ENCODE results near the gene GAB2.

GAB2 gene

GRCh38 chr11:78253797-78254196, 163.8 kb downstream of the GAB2 start:
- Histone ChIP-seq H4K20me1 (ENCODE audit: insufficient read depth, low read length) (peaks cover 5% of the 10 kb centered on the region; the same call in 1 of the 2 replicates), H3K4me3 (ENCODE audit: low read depth in 1 of 2, low read length in 2 of 2) (no peak overlapping the region), H3K36me3 (ENCODE audit: insufficient read depth, low read length) (peaks cover 67% of the 10 kb centered on the region)

GRCh38 chr11:78251083-78251775, 166.4 kb downstream of the GAB2 start:
- no peak overlapping the region for H3K4me3 ChIP-seq (ENCODE audit: low read depth in 1 of 2, low read length in 2 of 2)
- peak overlapping the region; percentile 63 for H3K27ac ChIP-seq (ENCODE audit: low read length)
- no peaks in the 10 kb centered on the region for H3K27me3 ChIP-seq (ENCODE audit: insufficient read depth, low read length, poor library complexity)
- TF ChIP-seq EZH2 (IDR thresholded peaks at IDR 0.05; ENCODE audit: borderline replicate concordance, low read depth, low read length, severe bottlenecking), result no peak
- TF ChIP-seq, protein P1, sequence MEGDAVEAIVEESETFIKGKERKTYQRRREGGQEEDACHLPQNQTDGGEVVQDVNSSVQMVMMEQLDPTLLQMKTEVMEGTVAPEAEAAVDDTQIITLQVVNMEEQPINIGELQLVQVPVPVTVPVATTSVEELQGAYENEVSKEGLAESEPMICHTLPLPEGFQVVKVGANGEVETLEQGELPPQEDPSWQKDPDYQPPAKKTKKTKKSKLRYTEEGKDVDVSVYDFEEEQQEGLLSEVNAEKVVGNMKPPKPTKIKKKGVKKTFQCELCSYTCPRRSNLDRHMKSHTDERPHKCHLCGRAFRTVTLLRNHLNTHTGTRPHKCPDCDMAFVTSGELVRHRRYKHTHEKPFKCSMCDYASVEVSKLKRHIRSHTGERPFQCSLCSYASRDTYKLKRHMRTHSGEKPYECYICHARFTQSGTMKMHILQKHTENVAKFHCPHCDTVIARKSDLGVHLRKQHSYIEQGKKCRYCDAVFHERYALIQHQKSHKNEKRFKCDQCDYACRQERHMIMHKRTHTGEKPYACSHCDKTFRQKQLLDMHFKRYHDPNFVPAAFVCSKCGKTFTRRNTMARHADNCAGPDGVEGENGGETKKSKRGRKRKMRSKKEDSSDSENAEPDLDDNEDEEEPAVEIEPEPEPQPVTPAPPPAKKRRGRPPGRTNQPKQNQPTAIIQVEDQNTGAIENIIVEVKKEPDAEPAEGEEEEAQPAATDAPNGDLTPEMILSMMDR (IDR thresholded peaks at IDR 0.05; ENCODE audit: borderline replicate concordance, extremely low read depth, low read length, poor library complexity, severe bottlenecking), result no peak
- peaks cover 2% of the 10 kb centered on the region; the same call in 1 of the 2 replicates for H4K20me1 ChIP-seq (ENCODE audit: insufficient read depth, low read length)
- H3K9me3 ChIP-seq (ENCODE audit: insufficient read depth, low read length, severe bottlenecking), result no peaks in the 10 kb centered on the region
- peaks cover 10% of the 10 kb centered on the region for H3K4me1 ChIP-seq (ENCODE audit: insufficient read depth, low read length)
- H3K4me2 ChIP-seq (ENCODE audit: insufficient read depth, low read length), result no peak overlapping the region
- H3K36me3 ChIP-seq (ENCODE audit: insufficient read depth, low read length), result peaks cover 82% of the 10 kb centered on the region
- peaks cover 94% of the 10 kb centered on the region for H3K79me2 ChIP-seq (ENCODE audit: insufficient read depth, low read length)
- no peak overlapping the region for H2AFZ ChIP-seq (ENCODE audit: low read depth, low read length)
- no peak overlapping the region for H3K9ac ChIP-seq (ENCODE audit: low read depth, low read length)
- DNase-seq (no peak), ATAC-seq (ENCODE audit: insufficient read depth, low read depth) (no peak)

More at GRCh38 chr11:78253797-78254196, 163.8 kb downstream of the GAB2 start:
- H3K27me3 ChIP-seq (ENCODE audit: insufficient read depth, low read length, poor library complexity), result no peaks in the 10 kb centered on the region
- peaks cover 98% of the 10 kb centered on the region for H3K79me2 ChIP-seq (ENCODE audit: insufficient read depth, low read length)
- no peaks in the 10 kb centered on the region for H3K4me1 ChIP-seq (ENCODE audit: insufficient read depth, low read length)
- H3K4me2 ChIP-seq (ENCODE audit: insufficient read depth, low read length), result no peak overlapping the region
- no peak overlapping the region for H3K27ac ChIP-seq (ENCODE audit: low read length)
- TF ChIP-seq, protein P1 (IDR thresholded peaks at IDR 0.05; ENCODE audit: borderline replicate concordance, extremely low read depth, low read length, poor library complexity, severe bottlenecking), result no peak
- no peak for TF ChIP-seq EZH2 (IDR thresholded peaks at IDR 0.05; ENCODE audit: borderline replicate concordance, low read depth, low read length, severe bottlenecking)
- ATAC-seq (ENCODE audit: insufficient read depth, low read depth) (no peak), DNase-seq (no peak)
- no peak overlapping the region for H2AFZ ChIP-seq (ENCODE audit: low read depth, low read length)
- no peak overlapping the region for H3K9ac ChIP-seq (ENCODE audit: low read depth, low read length)
- no peaks in the 10 kb centered on the region for H3K9me3 ChIP-seq (ENCODE audit: insufficient read depth, low read length, severe bottlenecking)

- DNase-seq (no peak), ATAC-seq (ENCODE audit: insufficient read depth, low read depth) (no peak)
- peaks cover 86% of the 10 kb centered on the region for H3K79me2 ChIP-seq (ENCODE audit: insufficient read depth, low read length)
- H4K20me1 ChIP-seq (ENCODE audit: insufficient read depth, low read length), result no peaks in the 10 kb centered on the region
- no peaks in the 10 kb centered on the region for H3K27me3 ChIP-seq (ENCODE audit: insufficient read depth, low read length, poor library complexity)
- H3K4me3 ChIP-seq (ENCODE audit: low read depth in 1 of 2, low read length in 2 of 2), result no peak overlapping the region
- no peak overlapping the region for H2AFZ ChIP-seq (ENCODE audit: low read depth, low read length)
- H3K36me3 ChIP-seq (ENCODE audit: insufficient read depth, low read length), result peaks cover 80% of the 10 kb centered on the region
- H3K4me2 ChIP-seq (ENCODE audit: insufficient read depth, low read length), result no peak overlapping the region
- TF ChIP-seq EZH2 (IDR thresholded peaks at IDR 0.05; ENCODE audit: borderline replicate concordance, low read depth, low read length, severe bottlenecking), result no peak
- TF ChIP-seq, protein P1 (IDR thresholded peaks at IDR 0.05; ENCODE audit: borderline replicate concordance, extremely low read depth, low read length, poor library complexity, severe bottlenecking), result no peak
- peaks cover 22% of the 10 kb centered on the region for H3K4me1 ChIP-seq (ENCODE audit: insufficient read depth, low read length)
- no peak overlapping the region for H3K9ac ChIP-seq (ENCODE audit: low read depth, low read length)
- H3K9me3 ChIP-seq (ENCODE audit: insufficient read depth, low read length, severe bottlenecking), result no peaks in the 10 kb centered on the region
- peak overlapping the region; percentile 27; the same call in 1 of the 2 replicates for H3K27ac ChIP-seq (ENCODE audit: low read length)
Measured at GRCh38 chr11:78250099-78250498, 167.5 kb downstream of the GAB2 start.

Data from DND-41 (cell line).